T47D (cell line): ENCODE measurements around the gene MICALL2.

Experiments used
- DNase-seq, 2 experiments: peaks; one replicate each; pipeline versions ENCODE4 v3.0.0 to v3.0.0-alpha.2; 2011 to 2012; ENCODE audit warnings: low read depth in 1 of 2, low spot score in 1 of 2
- JUND ChIP-seq: IDR thresholded peaks from 2 replicates; pipeline ENCODE4 v1.6.1; 2012; ENCODE audit warnings: low read depth
- in situ Hi-C: cut with HindIII; loops from 2 replicates; pipeline ENCODE4 v1.10.0; 2016; ENCODE audit warnings: low sequenced_read_pairs, low pct_unique_long_range_greater_than_20kb

MICALL2 gene

GRCh38 chr7:1403638-1404459 is 55.4 kb downstream of the MICALL2 start:
- no peak for TF ChIP-seq JUND
- in situ Hi-C loops: no loop called here
- DNase-seq: peak in 1 of 2 experiments; percentile 50

- no peak for TF ChIP-seq JUND
- no peak for DNase-seq
- in situ Hi-C loops: no loop called here
These were observed 56.3 kb downstream of the MICALL2 start for GRCh38 chr7:1402791-1403637.

GRCh38 chr7:1402110-1402790 is 57.0 kb downstream of the MICALL2 start:
- in situ Hi-C loops: no loop called here
- DNase-seq: no peak
- no peak for TF ChIP-seq JUND

GRCh38 chr7:1401011-1401410 is 58.3 kb downstream of the MICALL2 start:
- no peak for DNase-seq
- no peak for TF ChIP-seq JUND
- in situ Hi-C loops: no loop called here

- no peak for TF ChIP-seq JUND
- DNase-seq: no peak
- in situ Hi-C loops: no loop called here
These were observed 58.9 kb downstream of the MICALL2 start for GRCh38 chr7:1400371-1400770.

- in situ Hi-C loops: no loop called here
- no peak for TF ChIP-seq JUND
- no peak for DNase-seq
These were observed 61.6 kb downstream of the MICALL2 start for GRCh38 chr7:1397491-1398327.

GRCh38 chr7:1396195-1396594 is 63.1 kb downstream of the MICALL2 start:
- no peak for TF ChIP-seq JUND
- in situ Hi-C loops: no loop called here
- DNase-seq: no peak

- DNase-seq: no peak
These were observed 63.8 kb downstream of the MICALL2 start for GRCh38 chr7:1395211-1396070.

GRCh38 chr7:1394371-1394770 is 64.9 kb downstream of the MICALL2 start:
- DNase-seq: no peak
- no peak for TF ChIP-seq JUND
- in situ Hi-C loops: no loop called here

More at GRCh38 chr7:1395211-1396070, 63.8 kb downstream of the MICALL2 start:
- no peak for TF ChIP-seq JUND
- in situ Hi-C loops: no loop called here

GRCh38 chr7:1393421-1393820 is 65.8 kb downstream of the MICALL2 start:
- DNase-seq: no peak
- TF ChIP-seq JUND: no peak
- in situ Hi-C loops: no loop called here

GRCh38 chr7:1392556-1392955 is 66.7 kb downstream of the MICALL2 start:
- no peak for DNase-seq
- no peak for TF ChIP-seq JUND
- in situ Hi-C loops: no loop called here

- in situ Hi-C loops: no loop called here
- DNase-seq: no peak
- no peak for TF ChIP-seq JUND
These were observed 67.8 kb downstream of the MICALL2 start for GRCh38 chr7:1391449-1391848.
